ENCODE measurements around the gene ATG2A. TPM values are rescaled to one million over a fixed set of nuclear protein-coding genes. Genes with fewer than 3 reads are reported as not detected.

Gene ATG2A
- total RNA-seq, 2 donors from 2014 or later: 30.6 to 32.8 TPM

GRCh38 chr11:64914123-64914522 lies 2.9 kb downstream of the ATG2A start:
- TF ChIP-seq CTCF (IDR thresholded peaks at IDR 0.05): no peak
- Histone ChIP-seq H3K36me3 (peaks cover 4% of the 10 kb centered on the region), H3K9ac (ENCODE audit: low read depth in 2 of 2, low read length in 2 of 2) (no peak overlapping the region), H3K4me1 (peaks cover 5% of the 10 kb centered on the region), H3K27ac (no peak overlapping the region), H3K9me3 (no peaks in the 10 kb centered on the region), H3K27me3 (no peaks in the 10 kb centered on the region), H3K4me3 (no peak overlapping the region)
- no peak for DNase-seq
- intact Hi-C loops (cut with DNase I): no loop called here

GRCh38 chr11:64913171-64913727 lies 3.8 kb downstream of the ATG2A start:
- Histone ChIP-seq H3K27me3 (no peaks in the 10 kb centered on the region), H3K9ac (ENCODE audit: low read depth in 2 of 2, low read length in 2 of 2) (no peak overlapping the region), H3K27ac (no peak overlapping the region), H3K4me1 (peaks cover 5% of the 10 kb centered on the region), H3K4me3 (no peak overlapping the region), H3K36me3 (peaks cover 8% of the 10 kb centered on the region), H3K9me3 (no peaks in the 10 kb centered on the region)
- no peak for DNase-seq
- TF ChIP-seq CTCF (IDR thresholded peaks at IDR 0.05): no peak
- intact Hi-C loops (cut with DNase I): no loop called here

GRCh38 chr11:64911689-64912088 lies 5.3 kb downstream of the ATG2A start:
- no peak for DNase-seq
- peaks cover 8% of the 10 kb centered on the region for H3K36me3 ChIP-seq
- no peak overlapping the region for H3K4me3 ChIP-seq
- no peak overlapping the region for H3K27ac ChIP-seq
- H3K4me1 ChIP-seq: peaks cover 5% of the 10 kb centered on the region
- intact Hi-C loops (cut with DNase I): no loop called here
- no peak overlapping the region for H3K9ac ChIP-seq (ENCODE audit: low read depth in 2 of 2, low read length in 2 of 2)
- no peaks in the 10 kb centered on the region for H3K9me3 ChIP-seq
- H3K27me3 ChIP-seq: no peaks in the 10 kb centered on the region
- TF ChIP-seq CTCF (IDR thresholded peaks at IDR 0.05): no peak

GRCh38 chr11:64911142-64911541 lies 5.9 kb downstream of the ATG2A start:
- H3K4me1 ChIP-seq: peaks cover 5% of the 10 kb centered on the region
- intact Hi-C loops (cut with DNase I): no loop called here
- no peaks in the 10 kb centered on the region for H3K27me3 ChIP-seq
- peaks cover 8% of the 10 kb centered on the region for H3K36me3 ChIP-seq
- DNase-seq: no peak
- no peak overlapping the region for H3K4me3 ChIP-seq
- H3K9ac ChIP-seq (ENCODE audit: low read depth in 2 of 2, low read length in 2 of 2): no peak overlapping the region
- no peak overlapping the region for H3K27ac ChIP-seq
- no peak for TF ChIP-seq CTCF (IDR thresholded peaks at IDR 0.05)
- no peaks in the 10 kb centered on the region for H3K9me3 ChIP-seq

- Histone ChIP-seq H3K9me3 (no peaks in the 10 kb centered on the region), H3K36me3 (peaks cover 8% of the 10 kb centered on the region), H3K27me3 (no peaks in the 10 kb centered on the region), H3K4me1 (peaks cover under 1% of the 10 kb centered on the region), H3K27ac (no peak overlapping the region), H3K4me3 (no peak overlapping the region), H3K9ac (ENCODE audit: low read depth in 2 of 2, low read length in 2 of 2) (no peak overlapping the region)
- intact Hi-C loops (cut with DNase I): no loop called here
- DNase-seq: no peak
- no peak for TF ChIP-seq CTCF (IDR thresholded peaks at IDR 0.05)
Measured at GRCh38 chr11:64910451-64911093, 6.4 kb downstream of the ATG2A start.
